PC-9 (cell line): ENCODE measurements around the gene MTMR3.

Source experiments
- EZH2 ChIP-seq: fragments of 200-600 bp; sonication (generic); IDR thresholded peaks from 2 replicates; pipeline ENCODE4 v1.8.0; 2017; ENCODE audit warnings: antibody characterized with exemption, low read depth
- TF ChIP-seq, protein P1 (sequence below): fragments of 200-600 bp; sonication (generic); conservative IDR thresholded peaks from 2 replicates; pipeline ENCODE4 v1.6.1; 2017; ENCODE audit warnings: mixed run types, antibody characterized with exemption, mild to moderate bottlenecking, moderate library complexity

DNA sequence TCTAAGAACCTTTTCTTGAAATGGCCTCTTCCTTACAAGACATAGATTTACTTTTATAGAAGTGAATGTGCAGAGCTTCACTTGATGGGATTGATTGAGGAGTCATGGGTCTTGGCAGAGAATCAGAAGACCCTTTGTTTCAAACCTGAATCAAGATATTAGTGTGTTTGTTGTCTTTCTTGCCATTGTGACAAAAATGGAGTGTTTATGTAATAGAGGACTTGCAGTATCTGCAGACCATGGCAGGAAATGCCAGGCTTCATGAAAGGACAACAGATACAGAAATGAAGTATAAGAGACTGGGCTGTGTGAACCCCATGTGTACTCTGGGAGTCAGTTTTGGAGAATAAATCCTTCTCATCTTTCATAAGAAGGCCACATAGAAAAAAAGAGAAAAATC, 124.4 kb downstream of the MTMR3 start:
- TF ChIP-seq, protein P1, sequence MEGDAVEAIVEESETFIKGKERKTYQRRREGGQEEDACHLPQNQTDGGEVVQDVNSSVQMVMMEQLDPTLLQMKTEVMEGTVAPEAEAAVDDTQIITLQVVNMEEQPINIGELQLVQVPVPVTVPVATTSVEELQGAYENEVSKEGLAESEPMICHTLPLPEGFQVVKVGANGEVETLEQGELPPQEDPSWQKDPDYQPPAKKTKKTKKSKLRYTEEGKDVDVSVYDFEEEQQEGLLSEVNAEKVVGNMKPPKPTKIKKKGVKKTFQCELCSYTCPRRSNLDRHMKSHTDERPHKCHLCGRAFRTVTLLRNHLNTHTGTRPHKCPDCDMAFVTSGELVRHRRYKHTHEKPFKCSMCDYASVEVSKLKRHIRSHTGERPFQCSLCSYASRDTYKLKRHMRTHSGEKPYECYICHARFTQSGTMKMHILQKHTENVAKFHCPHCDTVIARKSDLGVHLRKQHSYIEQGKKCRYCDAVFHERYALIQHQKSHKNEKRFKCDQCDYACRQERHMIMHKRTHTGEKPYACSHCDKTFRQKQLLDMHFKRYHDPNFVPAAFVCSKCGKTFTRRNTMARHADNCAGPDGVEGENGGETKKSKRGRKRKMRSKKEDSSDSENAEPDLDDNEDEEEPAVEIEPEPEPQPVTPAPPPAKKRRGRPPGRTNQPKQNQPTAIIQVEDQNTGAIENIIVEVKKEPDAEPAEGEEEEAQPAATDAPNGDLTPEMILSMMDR = no peak
- no peak for TF ChIP-seq EZH2
